H1 (cell line): ENCODE measurements around the gene TEX51. TPM values are rescaled to one million over a fixed set of nuclear protein-coding genes. Genes with fewer than 3 reads are reported as not detected.

Source experiments
- CTCF ChIP-seq, 3 experiments: IDR thresholded peaks; 1 replicate in 2 of 3; 2 replicates in 1 of 3; pipeline versions ENCODE4 v1.5.1 to v1.6.1; 2011; ENCODE audit warnings: low read length in 3 of 3, mild to moderate bottlenecking in 3 of 3, inconsistent platforms in 2 of 3, low read depth in 1 of 3, moderate library complexity in 1 of 3; ENCODE audit not compliant: insufficient read depth in 1 of 3; ENCODE audit errors: control extremely low read depth in 1 of 3
- KDM5A ChIP-seq: fragments of 200-600 bp; IDR thresholded peaks from 2 replicates; pipeline ENCODE4 v1.7.1; 2012; ENCODE audit warnings: mild to moderate bottlenecking, low read length, inconsistent platforms, mixed read lengths
- SIRT6 ChIP-seq: IDR thresholded peaks from one replicate; pipeline ENCODE4 v1.7.1; 2012; ENCODE audit warnings: low read length, inconsistent platforms
- TAF1 ChIP-seq: IDR thresholded peaks from 2 replicates; pipeline ENCODE4 v1.6.1; 2011; ENCODE audit warnings: mild to moderate bottlenecking, low read depth, low read length
- TBP ChIP-seq: IDR thresholded peaks from 2 replicates; pipeline ENCODE4 v1.6.1; 2011; ENCODE audit warnings: low read depth, low read length, improper control_type of control experiment
- YY1 ChIP-seq: IDR thresholded peaks from 2 replicates; pipeline ENCODE4 v1.6.1; 2011; ENCODE audit warnings: low read depth, mild to moderate bottlenecking, low read length
- polyA plus RNA-seq, 7 experiments: library from polyadenylated mRNA; depleted of rRNA in 3 of 7; stranded (reverse) in 5 of 7; unstranded in 2 of 7; fragments of >200 nt in 5 of 7; fragments of 200-250 nt in 2 of 7; gene quantifications; 1 replicate in 5 of 7; 2 replicates in 1 of 7; 4 replicates in 1 of 7; pipeline versions ENCODE4 v1.2.1 to v1.2.3, GENCODE V29; 2011 to 2013; ENCODE audit warnings: missing spikeins in 2 of 7, mixed read lengths in 2 of 7
- total RNA-seq: library from RNA; stranded (reverse); fragmentation: NEBNext Ultra II Directional; extraction: Animal tissue kit (Norgen Biotek cat#: 25700); gene quantifications from 2 replicates; pipeline ENCODE4 v1.2.1, GENCODE V29; 2021

Gene TEX51
- total and polyA plus RNA-seq, 2 of the 8 experiments (the other 6 are each of a cell fraction or from before 2014, with no cell fraction given), result not detected

- TF ChIP-seq CTCF (IDR thresholded peaks at IDR 0.05; ENCODE audit: control extremely low read depth in 1 of 3, insufficient read depth in 1 of 3, low read depth in 1 of 3, low read length in 3 of 3) (no peak), TBP (no peak), TAF1 (no peak), SIRT6 (no peak), KDM5A (no peak), YY1 (no peak)
Measured at GRCh38 chr2:126900646-126901319, 2.1 kb downstream of the TEX51 start (continued).
